Subcutaneous abdominal adipose tissue (tissue), 5 donors: Measurements from ENCODE around the gene GRHPR.

Experiments used
- H3K27ac ChIP-seq: one replicate; pipeline ENCODE4 v1.7.0; 2013; ENCODE audit warnings: low read depth, mild to moderate bottlenecking, inconsistent platforms, low read length, moderate library complexity
- H3K27me3 ChIP-seq, 5 donors: one replicate each; pipeline ENCODE4 v1.7.0; 2013; ENCODE audit warnings: low read length in 5 of 5, inconsistent platforms in 1 of 5; ENCODE audit not compliant: control insufficient read depth in 5 of 5, insufficient read depth in 4 of 5
- H3K36me3 ChIP-seq, 5 donors: one replicate each; pipeline ENCODE4 v1.7.0; 2013; ENCODE audit warnings: low read length in 5 of 5; ENCODE audit not compliant: control insufficient read depth in 5 of 5, insufficient read depth in 5 of 5
- H3K4me1 ChIP-seq, 5 donors: one replicate each; pipeline ENCODE4 v1.7.0; 2013; ENCODE audit warnings: low read length in 5 of 5, mild to moderate bottlenecking in 3 of 5, moderate library complexity in 1 of 5; ENCODE audit not compliant: control insufficient read depth in 5 of 5, insufficient read depth in 5 of 5
- H3K4me3 ChIP-seq, 5 donors: one replicate each; pipeline ENCODE4 v1.7.0; 2013; ENCODE audit warnings: low read length in 5 of 5, low read depth in 1 of 5
- H3K9ac ChIP-seq, 5 donors: one replicate each; pipeline ENCODE4 v1.7.0; 2013; ENCODE audit warnings: low read length in 5 of 5, mild to moderate bottlenecking in 4 of 5, moderate library complexity in 3 of 5
- H3K9me3 ChIP-seq, 5 donors: one replicate each; pipeline ENCODE4 v1.7.0; 2013; ENCODE audit warnings: low read length in 5 of 5; ENCODE audit not compliant: control insufficient read depth in 5 of 5
- donor health status: healthy.
- donor health status: healthy.
- donor health status: healthy.
- donor health status: healthy.
- donor health status: healthy.

The GRHPR gene

GRCh38 chr9:37422289-37423104 lies at the start of gene GRHPR:
Gene GRHPR (plus strand): TSS chr9:37422696. CDS start chr9:37422751, 55 bp downstream.
- peaks cover 6 to 35% (median 33%) of the 10 kb centered on the region in 5 donors for H3K4me1 ChIP-seq
- H3K36me3 ChIP-seq, result peaks cover 5 to 19% (median 16%) of the 10 kb centered on the region in 5 donors
- peak within 1 kb of the TSS; percentile 81 to 96 (median 94) for H3K9ac ChIP-seq
- H3K27ac ChIP-seq, result peak within 1 kb of the TSS; percentile 83
- peak within 1 kb of the TSS; percentile 88 to 94 (median 90) for H3K4me3 ChIP-seq
- no peaks in the 10 kb centered on the region for H3K9me3 ChIP-seq
- H3K27me3 ChIP-seq, result no peaks in the 10 kb centered on the region

GRCh38 chr9:37372839-37373238 lies 49.7 kb upstream of the GRHPR start:
- H3K9ac ChIP-seq, result no peak overlapping the region
- peaks cover 0 to 2% (median 0%) of the 10 kb centered on the region in 5 donors for H3K27me3 ChIP-seq
- no peak overlapping the region for H3K27ac ChIP-seq
- no peak overlapping the region for H3K4me3 ChIP-seq
- no peaks in the 10 kb centered on the region for H3K4me1 ChIP-seq
- no peaks in the 10 kb centered on the region for H3K36me3 ChIP-seq
- no peaks in the 10 kb centered on the region for H3K9me3 ChIP-seq

GRCh38 chr9:37373621-37374020 lies 48.9 kb upstream of the GRHPR start:
- Histone ChIP-seq H3K4me3 (no peak overlapping the region), H3K4me1 (no peaks in the 10 kb centered on the region), H3K27ac (no peak overlapping the region), H3K9ac (no peak overlapping the region), H3K27me3 (peaks cover 0 to 2% (median 0%) of the 10 kb centered on the region in 5 donors), H3K9me3 (no peaks in the 10 kb centered on the region), H3K36me3 (no peaks in the 10 kb centered on the region)

GRCh38 chr9:37374892-37375291 lies 47.6 kb upstream of the GRHPR start:
- Histone ChIP-seq H3K27ac (no peak overlapping the region), H3K4me1 (no peaks in the 10 kb centered on the region), H3K4me3 (no peak overlapping the region), H3K27me3 (peaks cover 0 to 2% (median 0%) of the 10 kb centered on the region in 5 donors), H3K9me3 (no peaks in the 10 kb centered on the region), H3K9ac (no peak overlapping the region), H3K36me3 (no peaks in the 10 kb centered on the region)

GRCh38 chr9:37377688-37378612 lies 44.5 kb upstream of the GRHPR start:
- Histone ChIP-seq H3K27ac (no peak overlapping the region), H3K9me3 (peaks cover 0 to 6% (median 0%) of the 10 kb centered on the region in 5 donors), H3K4me1 (no peaks in the 10 kb centered on the region)

GRCh38 chr9:37378613-37379004 lies 43.9 kb upstream of the GRHPR start:
- Histone ChIP-seq H3K27ac (no peak overlapping the region), H3K9me3 (peaks cover 0 to 6% (median 0%) of the 10 kb centered on the region in 5 donors), H3K4me3 (no peak overlapping the region), H3K4me1 (no peaks in the 10 kb centered on the region), H3K27me3 (peaks cover 0 to 2% (median 0%) of the 10 kb centered on the region in 5 donors), H3K36me3 (no peaks in the 10 kb centered on the region), H3K9ac (no peak overlapping the region)

More at GRCh38 chr9:37377688-37378612, 44.5 kb upstream of the GRHPR start:
- H3K9ac ChIP-seq, result no peak overlapping the region
- H3K4me3 ChIP-seq, result no peak overlapping the region
- H3K27me3 ChIP-seq, result peaks cover 0 to 2% (median 0%) of the 10 kb centered on the region in 5 donors
- H3K36me3 ChIP-seq, result no peaks in the 10 kb centered on the region

- Histone ChIP-seq H3K36me3 (no peaks in the 10 kb centered on the region), H3K9ac (no peak overlapping the region), H3K27ac (no peak overlapping the region), H3K4me3 (no peak overlapping the region), H3K9me3 (peaks cover 0 to 6% (median 0%) of the 10 kb centered on the region in 5 donors), H3K27me3 (peaks cover 0 to 2% (median 0%) of the 10 kb centered on the region in 5 donors), H3K4me1 (no peaks in the 10 kb centered on the region)
Observed at GRCh38 chr9:37379835-37380234, 42.7 kb upstream of the GRHPR start.

GRCh38 chr9:37380570-37380969 lies 41.9 kb upstream of the GRHPR start:
- Histone ChIP-seq H3K9ac (no peak overlapping the region), H3K4me3 (no peak overlapping the region), H3K4me1 (no peaks in the 10 kb centered on the region), H3K36me3 (no peaks in the 10 kb centered on the region), H3K27ac (no peak overlapping the region), H3K9me3 (peaks cover 0 to 6% (median 0%) of the 10 kb centered on the region in 5 donors), H3K27me3 (no peaks in the 10 kb centered on the region)

- no peak overlapping the region for H3K27ac ChIP-seq
- H3K36me3 ChIP-seq, result no peaks in the 10 kb centered on the region
- H3K9me3 ChIP-seq, result peaks cover 0 to 6% (median 0%) of the 10 kb centered on the region in 5 donors
- H3K27me3 ChIP-seq, result no peaks in the 10 kb centered on the region
- H3K9ac ChIP-seq, result no peak overlapping the region
- H3K4me1 ChIP-seq, result no peaks in the 10 kb centered on the region
- H3K4me3 ChIP-seq, result no peak overlapping the region
Observed at GRCh38 chr9:37381094-37381741, 41.3 kb upstream of the GRHPR start.
